ENCODE data around the gene PGLYRP2. TPM values are rescaled to one million over a fixed set of nuclear protein-coding genes. Genes with fewer than 3 reads are reported as not detected.

Gene PGLYRP2
- total and polyA plus RNA-seq, 2 of the 13 experiments (the other 11 are each of a cell fraction or from before 2014, with no cell fraction given) = 0.04 to 1.0 TPM

GRCh38 chr19:15464394-15465385 is 14.6 kb downstream of the PGLYRP2 start, which contains the start of gene RASAL3:
RASAL3 (minus strand) TSS chr19:15464544; CDS start chr19:15464358, 186 bp downstream.
- in situ Hi-C loops (cut with HindIII; ENCODE audit: extremely low pct_ligation_motif_present, low pct_unique_long_range_greater_than_20kb) = no loop called here
- Histone ChIP-seq H3K79me2 (ENCODE audit: insufficient read depth, low read length) (no peaks in the 10 kb centered on the region), H3K4me2 (ENCODE audit: low read depth, low read length) (no peak within 1 kb of the TSS), H4K20me1 (ENCODE audit: insufficient read depth, low read length) (no peaks in the 10 kb centered on the region), H3K9ac (ENCODE audit: insufficient read depth, low read depth, low read length) (no peak within 1 kb of the TSS), H2AFZ (ENCODE audit: low read length) (no peak within 1 kb of the TSS), H3K27ac (ENCODE audit: extremely low read length, insufficient read depth, low read length) (no peak within 1 kb of the TSS), H3K4me1 (ENCODE audit: insufficient read depth, low read length) (peaks cover 33% of the 10 kb centered on the region), H3K36me3 (replicated peaks in 1 of 2; ENCODE audit: control insufficient read depth in 1 of 2, insufficient read depth in 2 of 2, low read length in 2 of 2) (no peaks in the 10 kb centered on the region), H3K9me3 (ENCODE audit: low read length) (no peaks in the 10 kb centered on the region), H3K27me3 (ENCODE audit: control insufficient read depth in 1 of 2, insufficient read depth in 2 of 2, low read length in 2 of 2) (no peaks in the 10 kb centered on the region; a peak in 1 of 5 replicates), H3K4me3 (replicated peaks in 1 of 3; ENCODE audit: insufficient read depth in 1 of 3, low read depth in 2 of 3, low read length in 3 of 3) (no peak within 1 kb of the TSS)
- no peak for ATAC-seq
- intact Hi-C loops (cut with micrococcal nuclease; ENCODE audit: unreplicated experiment) = no loop called here
- ChIA-PET CTCF (ENCODE audit: low intra/inter-chr PET ratio, low total read pairs) (no interaction called here), POLR2A (interaction anchor here (0.5 to 0.6 kb wide), 2 partner anchors 8 to 104 kb away, joined by 3 read pairs; no protein-coding TSS in a partner anchor)
- WGBS (ENCODE audit: low lambda C conversion rate) = 45% methylated on average over 13 of the region's 17 CpGs
- BruUV-seq (replicated peaks) = no TSS peak
- TF ChIP-seq ZNF230 (CRISPR knock-in tag; IDR thresholded peaks at IDR 0.05) = no peak
- TF ChIP-seq, protein P1, sequence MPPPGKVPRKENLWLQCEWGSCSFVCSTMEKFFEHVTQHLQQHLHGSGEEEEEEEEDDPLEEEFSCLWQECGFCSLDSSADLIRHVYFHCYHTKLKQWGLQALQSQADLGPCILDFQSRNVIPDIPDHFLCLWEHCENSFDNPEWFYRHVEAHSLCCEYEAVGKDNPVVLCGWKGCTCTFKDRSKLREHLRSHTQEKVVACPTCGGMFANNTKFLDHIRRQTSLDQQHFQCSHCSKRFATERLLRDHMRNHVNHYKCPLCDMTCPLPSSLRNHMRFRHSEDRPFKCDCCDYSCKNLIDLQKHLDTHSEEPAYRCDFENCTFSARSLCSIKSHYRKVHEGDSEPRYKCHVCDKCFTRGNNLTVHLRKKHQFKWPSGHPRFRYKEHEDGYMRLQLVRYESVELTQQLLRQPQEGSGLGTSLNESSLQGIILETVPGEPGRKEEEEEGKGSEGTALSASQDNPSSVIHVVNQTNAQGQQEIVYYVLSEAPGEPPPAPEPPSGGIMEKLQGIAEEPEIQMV (CRISPR knock-in tag; IDR thresholded peaks at IDR 0.05; ENCODE audit: low read depth) = no peak
- TF ChIP-seq ARID5B (CRISPR knock-in tag; IDR thresholded peaks at IDR 0.05) = no peak
- TF ChIP-seq BCL6 (CRISPR knock-in tag; IDR thresholded peaks at IDR 0.05) = no peak
- TF ChIP-seq MAFF (IDR thresholded peaks at IDR 0.05; ENCODE audit: low read depth, low read length) = 0 out of 2 replicates have a peak, but pooled peaks have one; percentile 15
- TF ChIP-seq NR2F2 (IDR thresholded peaks at IDR 0.05; ENCODE audit: borderline replicate concordance, low read depth) = no peak
- no peak for TF ChIP-seq ZNF563 (CRISPR knock-in tag; IDR thresholded peaks at IDR 0.05)
- peak; percentile 23 to 62; a peak in 2 of 4 replicates for TF ChIP-seq MAFK (conservative IDR thresholded peaks at IDR 0.05 in 1 of 2, IDR thresholded peaks at IDR 0.05 in 1 of 2; ENCODE audit: low read length in 2 of 2)
- no peak for TF ChIP-seq HOXA9 (CRISPR knock-in tag; IDR thresholded peaks at IDR 0.05; ENCODE audit: borderline replicate concordance)
- TF ChIP-seq ZSCAN22 (CRISPR knock-in tag; IDR thresholded peaks at IDR 0.05) = no peak
- no peak for DNase-seq (ENCODE audit: low spot score)
- no peak for FAIRE-seq
